IPS-NIHi11 (cell line): ENCODE data around the gene REC8.

Experiments used
- DNase-seq: peaks from one replicate; pipeline ENCODE4 v3.0.0; 2012; ENCODE audit warnings: mixed read lengths, low spot score

Gene REC8

DNA sequence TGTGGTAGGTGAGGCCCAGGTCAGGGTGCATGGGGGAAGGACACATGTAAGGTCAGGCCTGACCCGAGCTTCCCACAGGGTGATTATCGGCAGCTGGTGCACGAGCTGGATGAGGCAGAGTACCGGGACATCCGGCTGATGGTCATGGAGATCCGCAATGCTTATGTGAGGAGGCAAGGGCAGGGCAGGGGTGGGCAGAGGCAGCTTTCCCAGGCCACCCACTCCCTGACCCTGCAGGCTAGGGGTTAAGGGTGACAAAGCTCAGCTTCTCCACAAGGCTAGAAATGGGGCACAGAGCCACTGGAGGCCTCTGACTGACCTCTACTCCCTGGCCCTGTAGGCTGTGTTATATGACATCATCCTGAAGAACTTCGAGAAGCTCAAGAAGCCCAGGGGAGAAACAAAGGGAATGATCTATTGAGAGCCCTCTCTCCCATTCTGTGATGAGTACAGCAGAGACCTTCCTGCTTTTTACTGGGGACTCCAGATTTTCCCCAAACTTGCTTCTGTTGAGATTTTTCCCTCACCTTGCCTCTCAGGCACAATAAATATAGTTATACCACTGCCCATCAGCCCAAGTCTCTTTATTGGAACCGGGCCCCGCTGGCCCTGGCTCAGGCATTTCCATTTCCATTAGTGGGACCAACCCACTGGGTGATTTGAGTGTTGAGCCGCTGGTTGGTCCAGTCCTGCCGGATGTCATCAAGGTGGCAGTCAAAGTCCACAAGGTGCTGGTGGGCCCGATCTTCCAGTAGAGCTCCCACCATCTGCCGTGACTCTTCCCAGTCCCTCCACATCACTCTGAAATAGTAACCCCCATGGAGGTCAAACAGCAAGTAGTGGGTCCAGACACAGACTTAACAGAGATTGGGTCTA, 33.2 kb upstream of the REC8 start:
- DNase-seq = no peak

DNA sequence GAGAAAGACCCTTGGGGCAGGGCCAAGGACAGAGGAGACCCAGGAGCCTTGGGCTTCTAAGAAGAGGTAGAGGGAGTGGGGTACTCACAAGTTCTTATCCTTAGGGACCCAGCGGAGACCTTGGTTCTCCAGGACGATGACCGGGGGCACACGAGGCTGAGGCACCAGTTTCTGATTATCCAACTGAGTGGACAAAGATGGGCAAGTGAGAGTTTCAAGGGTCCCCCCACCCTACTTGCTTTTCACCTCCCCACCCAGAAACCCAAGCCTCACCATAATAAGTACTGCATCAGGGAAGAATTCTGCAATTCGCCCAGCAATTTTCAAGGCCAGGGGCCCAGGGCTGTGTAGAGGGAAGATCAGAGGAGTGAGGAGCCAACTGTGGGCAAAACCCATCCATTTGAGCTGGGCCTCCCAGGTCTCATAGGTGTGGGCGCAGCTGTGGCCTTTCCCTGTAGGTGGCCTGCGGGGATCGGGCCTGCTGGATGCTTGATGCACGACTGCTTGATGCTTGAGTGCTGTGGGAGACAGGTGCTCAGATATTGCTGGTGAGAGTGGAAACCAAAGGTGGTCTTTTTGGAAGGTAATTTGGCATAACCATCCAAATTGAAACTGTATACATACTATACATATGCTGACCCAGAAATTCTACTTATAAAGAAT, 32.5 kb upstream of the REC8 start:
- DNase-seq = no peak

DNA sequence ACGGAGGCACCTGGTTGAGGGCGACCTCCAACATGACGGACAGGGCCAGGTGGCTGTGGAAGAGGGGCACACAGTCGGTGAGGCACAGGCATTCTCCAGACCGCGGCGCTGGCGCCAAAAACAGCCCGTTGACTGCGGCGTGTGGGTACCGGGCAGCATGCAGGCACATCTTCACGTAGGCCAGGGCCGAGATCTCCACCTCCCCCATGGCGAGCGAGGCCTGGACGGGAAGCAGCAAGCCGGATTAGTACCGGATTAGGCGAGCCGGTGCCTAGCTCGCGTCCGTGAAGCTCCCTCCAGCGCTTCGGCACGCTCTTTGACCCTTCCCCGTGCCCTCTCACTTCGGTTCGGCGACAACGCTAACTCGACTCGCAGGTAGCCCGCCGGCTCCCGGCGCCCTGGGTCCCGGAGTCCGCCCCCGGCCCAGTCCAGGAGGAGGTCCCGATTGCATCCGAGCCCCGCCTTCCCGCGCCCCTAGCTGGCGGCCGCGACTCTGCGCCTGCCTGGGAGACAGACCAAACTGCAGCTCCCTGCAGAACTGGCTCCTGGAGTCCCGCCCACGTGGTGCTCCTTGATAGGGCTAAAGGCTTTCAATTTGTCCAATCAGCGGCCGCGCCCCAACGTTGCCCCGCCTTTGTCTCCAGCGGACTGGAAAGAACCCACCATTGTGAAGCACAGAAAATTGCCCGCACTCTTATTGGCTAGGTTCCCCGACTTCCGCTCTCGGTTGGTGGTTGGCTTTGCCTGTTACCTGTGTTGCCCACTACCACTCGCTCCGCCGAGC, 30.6 kb upstream of the REC8 start, which contains the start of gene EMC9:
Gene EMC9 (minus strand): TSS at position 495 of the 784 bp plus-strand sequence. CDS start 287 bp downstream, at position 208.
- DNase-seq = peak; percentile 94

DNA sequence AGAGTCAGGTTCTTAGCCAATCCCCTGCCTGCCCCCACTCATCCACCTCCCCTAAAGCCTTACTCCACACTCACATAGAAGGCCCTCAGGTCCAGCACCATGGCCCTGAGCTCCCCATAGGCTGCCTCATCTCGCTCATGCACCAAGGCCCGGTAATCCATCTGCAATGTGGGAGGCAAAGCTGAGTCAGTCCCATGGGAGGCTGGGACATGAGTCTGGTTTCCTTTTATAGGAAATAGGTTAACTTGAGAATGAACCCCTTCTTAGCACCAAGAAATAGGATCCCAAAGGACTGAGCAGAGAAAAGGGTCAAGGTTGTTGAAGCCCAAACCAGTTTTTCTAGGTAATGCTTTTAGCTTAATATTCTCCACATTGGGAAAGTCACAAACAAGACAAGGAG, 28.4 kb upstream of the REC8 start:
- DNase-seq = no peak

DNA sequence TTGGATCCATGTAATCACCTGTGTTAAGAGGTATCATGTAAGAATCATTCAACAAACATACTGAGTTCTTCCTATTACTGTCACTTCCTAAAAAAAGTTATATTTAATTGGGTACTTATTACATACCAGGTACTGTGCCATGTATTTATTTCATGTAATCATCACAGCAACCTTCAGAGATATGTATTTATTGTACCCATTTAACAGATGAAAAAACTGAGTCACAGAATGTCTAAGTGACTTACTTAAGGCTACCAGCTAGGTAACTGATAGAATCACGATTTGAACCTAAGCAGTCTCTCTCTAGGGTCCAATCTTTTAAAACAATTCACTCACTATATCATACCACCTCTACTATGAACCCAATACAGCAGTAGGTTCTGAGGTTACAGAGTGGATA, 27.4 kb upstream of the REC8 start:
- DNase-seq = no peak

DNA sequence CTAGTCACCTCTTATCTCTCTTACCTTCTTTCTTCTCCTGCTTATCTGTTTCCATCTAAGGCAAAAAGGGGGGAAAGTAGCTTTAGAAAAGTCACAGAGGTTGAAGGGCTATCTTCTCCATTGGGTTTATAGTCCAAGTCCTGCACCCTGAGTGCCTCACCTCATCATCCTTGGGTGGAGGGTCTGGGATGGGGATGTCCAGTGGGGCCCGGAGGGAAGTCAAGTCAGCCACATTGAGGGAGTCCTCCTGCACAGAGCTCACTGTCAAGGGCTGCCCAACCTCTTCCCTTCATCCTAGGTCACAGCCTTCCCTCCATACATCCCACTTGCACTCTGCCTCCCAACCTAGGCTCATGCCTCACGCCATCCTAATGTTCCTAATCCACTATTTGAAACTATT, 26.7 kb upstream of the REC8 start:
- no peak for DNase-seq

DNA sequence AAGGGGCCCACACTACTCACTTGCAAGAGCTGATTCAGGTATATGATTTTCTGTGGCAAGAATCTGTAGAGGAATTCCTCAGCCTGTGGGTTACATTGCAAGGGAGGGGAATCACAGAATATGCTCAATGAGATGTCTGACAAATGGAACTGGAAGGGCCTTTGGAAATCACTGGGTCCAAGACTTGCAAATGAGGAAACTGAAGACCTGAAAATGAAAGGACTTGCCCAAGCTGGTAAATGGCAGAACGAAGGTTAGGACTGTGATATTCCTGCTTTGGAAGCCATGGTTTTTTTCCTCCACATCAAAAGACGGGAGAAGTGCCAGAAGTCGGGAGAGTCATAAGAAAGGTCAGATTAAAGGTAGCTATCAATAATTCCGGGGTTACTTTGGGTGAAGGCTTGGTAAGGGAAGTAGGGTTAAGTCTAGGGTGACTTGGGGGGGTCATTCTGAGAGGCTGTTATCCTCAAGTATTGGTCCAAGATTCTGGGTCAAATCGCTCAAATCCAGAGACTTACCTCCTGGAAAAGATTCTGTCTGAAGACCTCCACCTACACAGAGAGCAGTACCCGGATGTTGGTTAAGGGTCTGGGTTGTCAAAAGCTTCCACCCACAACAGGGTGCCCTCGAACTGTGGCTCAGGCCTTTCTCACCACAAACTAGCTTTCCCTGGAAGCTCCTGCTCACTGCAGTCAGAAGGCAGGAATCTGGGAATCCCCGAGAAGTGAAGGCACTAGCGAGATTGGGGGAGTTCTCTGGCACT, 26.0 kb upstream of the REC8 start:
- no peak for DNase-seq

DNA sequence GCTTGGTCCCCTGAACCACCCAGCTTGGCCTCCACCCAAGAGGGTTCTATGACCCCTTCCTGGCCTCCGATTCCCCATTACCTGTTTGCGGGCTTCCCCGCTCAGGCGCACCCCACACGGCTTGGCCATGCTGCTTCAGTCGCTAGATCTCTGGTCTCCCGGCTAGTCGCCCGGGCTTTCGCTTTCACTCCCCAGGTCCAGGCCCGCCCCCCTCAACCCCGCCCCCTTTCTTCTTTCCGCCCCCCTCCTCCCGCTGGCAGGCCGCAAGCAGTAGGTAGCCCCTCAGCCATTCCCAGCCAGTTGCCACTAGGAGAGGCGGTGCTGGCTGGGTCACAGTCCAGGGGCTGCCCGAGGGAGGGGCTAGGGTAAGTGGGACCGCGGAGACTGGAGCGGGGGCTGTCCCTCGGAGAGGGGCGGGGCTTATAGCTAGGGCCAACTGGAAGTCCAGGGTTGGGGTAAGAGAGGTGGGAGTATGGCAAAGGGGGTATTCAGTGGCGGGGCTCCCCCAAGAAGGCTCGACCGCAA, 25.4 kb upstream of the REC8 start, which contains the start of gene PSME2:
Gene PSME2 (minus strand): TSS at position 158 of the 525 bp plus-strand sequence. CDS start 29 bp downstream, at position 129.
- DNase-seq = peak; percentile 93

DNA sequence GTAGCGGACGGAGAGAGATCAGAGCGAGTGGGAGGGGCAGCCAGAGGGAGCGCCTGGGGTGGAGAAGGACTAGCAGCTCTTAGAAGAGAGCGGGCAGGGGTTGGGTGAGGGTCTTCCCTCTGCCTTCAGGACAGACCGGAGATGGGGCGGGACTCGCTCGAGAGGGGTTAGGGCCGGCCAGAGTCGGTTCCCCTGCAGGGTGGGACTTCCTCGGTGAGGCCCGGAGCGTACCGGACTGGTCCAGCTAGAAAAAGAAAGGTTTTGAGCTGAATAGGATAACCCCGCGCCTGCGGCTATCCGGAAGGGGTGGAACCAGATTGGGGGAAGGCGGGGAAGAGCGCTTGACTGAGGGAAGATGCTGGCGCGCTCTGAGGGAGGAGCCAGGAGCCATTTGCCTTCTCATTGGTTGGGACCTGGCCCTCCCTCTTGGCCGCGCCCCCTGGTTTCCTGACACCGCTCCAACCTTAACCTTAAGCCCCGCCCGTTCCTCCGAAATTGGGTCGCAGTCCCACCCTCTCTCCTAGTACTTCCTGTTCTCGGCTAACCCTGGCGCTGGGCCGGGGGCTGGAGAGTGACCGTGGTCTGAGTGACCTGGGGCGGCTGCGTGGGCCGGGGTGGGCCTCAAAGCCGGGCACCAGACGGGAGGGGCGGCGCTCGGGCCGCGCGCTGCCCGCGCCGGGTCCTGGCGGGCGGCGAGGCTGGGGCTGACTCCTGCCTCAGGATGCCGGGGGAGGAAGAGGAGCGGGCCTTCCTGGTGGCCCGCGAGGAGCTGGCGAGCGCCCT, 24.7 kb upstream of the REC8 start, which contains the start of gene RNF31:
Gene RNF31 (plus strand): TSS at position 521 of the 783 bp plus-strand sequence. CDS start 201 bp downstream, at position 722.
- DNase-seq = peak; percentile 95

DNA sequence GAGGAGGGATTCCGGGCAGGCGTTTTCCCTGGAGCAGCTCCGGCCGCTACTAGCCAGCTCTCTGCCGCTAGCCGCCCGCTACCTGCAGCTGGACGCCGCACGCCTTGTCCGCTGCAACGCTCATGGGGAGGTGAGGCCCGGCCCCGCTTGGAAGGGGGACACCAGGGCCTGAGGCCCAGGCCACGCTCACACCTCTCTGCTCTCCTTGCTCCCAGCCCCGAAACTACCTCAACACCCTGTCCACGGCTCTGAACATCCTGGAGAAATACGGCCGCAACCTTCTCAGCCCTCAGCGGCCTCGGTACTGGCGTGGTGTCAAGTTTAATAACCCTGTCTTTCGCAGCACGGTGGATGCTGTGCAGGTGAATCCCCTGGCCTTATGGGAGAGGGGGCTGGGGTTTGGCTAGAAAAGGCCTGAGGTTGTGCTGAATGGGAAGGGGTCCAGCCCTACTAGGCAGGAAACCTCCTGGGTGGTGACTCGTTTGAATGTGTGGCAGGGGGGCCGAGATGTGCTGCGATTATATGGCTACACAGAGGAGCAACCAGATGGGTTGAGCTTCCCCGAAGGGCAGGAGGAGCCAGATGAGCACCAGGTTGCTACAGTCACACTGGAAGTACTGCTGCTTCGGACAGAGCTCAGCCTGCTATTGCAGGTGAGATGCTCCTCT, 24.0 kb upstream of the REC8 start:
- no peak for DNase-seq

DNA sequence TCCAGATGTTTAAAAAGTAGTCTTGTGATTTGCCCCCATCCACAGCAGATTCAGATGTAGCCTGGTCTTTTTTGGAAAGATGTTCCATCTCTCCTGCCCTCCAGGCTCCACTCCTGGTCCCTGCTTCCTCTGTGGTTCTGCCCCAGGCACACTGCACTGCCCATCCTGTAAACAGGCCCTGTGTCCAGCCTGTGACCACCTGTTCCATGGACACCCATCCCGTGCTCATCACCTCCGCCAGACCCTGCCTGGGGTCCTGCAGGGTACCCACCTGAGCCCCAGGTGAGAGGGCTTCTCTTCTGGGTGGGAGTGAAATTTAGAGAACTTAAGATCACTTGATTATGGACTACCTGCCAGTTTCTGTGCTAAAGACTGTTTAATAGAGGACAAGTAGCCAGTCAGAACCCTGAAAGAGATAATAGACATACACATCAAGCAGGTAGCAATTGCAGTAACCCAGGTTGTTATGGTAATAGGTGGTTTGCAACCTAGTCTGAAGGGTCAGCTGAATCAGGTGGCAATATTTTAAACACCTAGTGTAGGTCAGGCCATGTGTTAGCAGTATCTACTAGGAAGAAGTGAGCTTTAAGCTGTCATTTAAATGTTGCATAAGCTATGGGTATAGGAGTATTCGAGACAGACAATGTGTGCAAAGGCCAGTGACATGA, 22.4 kb upstream of the REC8 start:
- no peak for DNase-seq

DNA sequence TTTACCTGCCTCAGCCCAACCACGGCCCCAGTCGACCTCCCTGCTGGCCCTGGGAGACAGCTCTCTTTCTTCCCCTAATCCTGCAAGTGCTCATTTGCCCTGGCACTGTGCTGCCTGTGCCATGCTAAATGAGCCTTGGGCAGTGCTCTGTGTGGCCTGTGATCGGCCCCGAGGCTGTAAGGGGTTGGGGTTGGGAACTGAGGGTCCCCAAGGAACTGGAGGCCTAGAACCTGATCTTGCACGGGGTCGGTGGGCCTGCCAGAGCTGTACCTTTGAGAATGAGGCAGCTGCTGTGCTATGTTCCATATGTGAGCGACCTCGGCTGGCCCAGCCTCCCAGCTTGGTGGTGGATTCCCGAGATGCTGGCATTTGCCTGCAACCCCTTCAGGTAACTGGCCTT, 21.8 kb upstream of the REC8 start:
- no peak for DNase-seq

DNA sequence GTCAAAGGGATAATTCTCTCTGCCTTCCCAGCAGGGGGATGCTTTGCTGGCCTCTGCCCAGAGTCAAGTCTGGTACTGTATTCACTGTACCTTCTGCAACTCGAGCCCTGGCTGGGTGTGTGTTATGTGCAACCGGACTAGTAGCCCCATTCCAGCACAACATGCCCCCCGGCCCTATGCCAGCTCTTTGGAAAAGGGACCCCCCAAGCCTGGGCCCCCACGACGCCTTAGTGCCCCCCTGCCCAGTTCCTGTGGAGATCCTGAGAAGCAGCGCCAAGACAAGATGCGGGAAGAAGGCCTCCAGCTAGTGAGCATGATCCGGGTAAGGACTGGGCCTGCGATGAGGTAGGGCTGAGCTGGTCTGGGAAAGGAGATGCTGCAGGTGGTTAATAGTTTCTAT, 21.3 kb upstream of the REC8 start:
- DNase-seq = no peak

DNA sequence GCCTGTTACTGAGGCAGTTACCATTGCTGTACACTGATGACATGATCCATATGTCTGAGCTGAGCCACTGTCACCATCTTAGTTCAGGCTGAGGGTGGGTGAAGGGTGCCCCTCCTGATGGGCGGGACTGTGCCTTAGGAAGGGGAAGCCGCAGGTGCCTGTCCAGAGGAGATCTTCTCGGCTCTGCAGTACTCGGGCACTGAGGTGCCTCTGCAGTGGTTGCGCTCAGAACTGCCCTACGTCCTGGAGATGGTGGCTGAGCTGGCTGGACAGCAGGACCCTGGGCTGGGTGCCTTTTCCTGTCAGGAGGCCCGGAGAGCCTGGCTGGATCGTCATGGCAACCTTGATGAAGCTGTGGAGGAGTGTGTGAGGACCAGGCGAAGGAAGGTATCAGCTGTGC, 20.9 kb upstream of the REC8 start:
- no peak for DNase-seq

DNA sequence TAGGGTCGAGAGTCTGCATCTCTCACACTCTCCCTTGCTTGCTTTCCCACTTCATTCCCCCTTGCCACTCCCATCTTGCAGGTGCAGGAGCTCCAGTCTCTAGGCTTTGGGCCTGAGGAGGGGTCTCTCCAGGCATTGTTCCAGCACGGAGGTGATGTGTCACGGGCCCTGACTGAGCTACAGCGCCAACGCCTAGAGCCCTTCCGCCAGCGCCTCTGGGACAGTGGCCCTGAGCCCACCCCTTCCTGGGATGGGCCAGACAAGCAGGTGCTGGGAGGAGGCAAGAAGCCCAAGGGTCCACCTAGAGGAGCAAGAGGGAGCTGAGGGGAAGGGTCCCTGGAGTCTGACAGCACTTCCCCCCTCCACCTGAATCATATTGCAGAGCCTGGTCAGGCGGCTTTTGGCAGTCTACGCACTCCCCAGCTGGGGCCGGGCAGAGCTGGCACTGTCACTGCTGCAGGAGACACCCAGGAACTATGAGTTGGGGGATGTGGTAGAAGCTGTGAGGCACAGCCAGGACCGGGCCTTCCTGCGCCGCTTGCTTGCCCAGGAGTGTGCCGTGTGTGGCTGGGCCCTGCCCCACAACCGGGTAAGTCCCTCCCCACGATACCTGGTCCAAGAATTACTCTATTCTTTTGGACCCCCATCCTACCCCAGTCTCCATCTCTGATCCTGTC, 20.3 kb upstream of the REC8 start:
- DNase-seq = no peak

DNA sequence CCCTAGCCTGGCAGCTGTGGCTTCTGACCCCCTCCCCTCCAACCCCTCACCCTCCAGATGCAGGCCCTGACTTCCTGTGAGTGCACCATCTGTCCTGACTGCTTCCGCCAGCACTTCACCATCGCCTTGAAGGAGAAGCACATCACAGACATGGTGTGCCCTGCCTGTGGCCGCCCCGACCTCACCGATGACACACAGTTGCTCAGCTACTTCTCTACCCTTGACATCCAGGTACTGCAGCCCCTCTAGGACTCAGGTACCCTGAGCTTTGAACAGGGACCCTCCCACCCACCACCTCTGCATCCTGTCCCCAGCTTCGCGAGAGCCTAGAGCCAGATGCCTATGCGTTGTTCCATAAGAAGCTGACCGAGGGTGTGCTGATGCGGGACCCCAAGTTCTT, 16.8 kb upstream of the REC8 start:
- DNase-seq = no peak

DNA sequence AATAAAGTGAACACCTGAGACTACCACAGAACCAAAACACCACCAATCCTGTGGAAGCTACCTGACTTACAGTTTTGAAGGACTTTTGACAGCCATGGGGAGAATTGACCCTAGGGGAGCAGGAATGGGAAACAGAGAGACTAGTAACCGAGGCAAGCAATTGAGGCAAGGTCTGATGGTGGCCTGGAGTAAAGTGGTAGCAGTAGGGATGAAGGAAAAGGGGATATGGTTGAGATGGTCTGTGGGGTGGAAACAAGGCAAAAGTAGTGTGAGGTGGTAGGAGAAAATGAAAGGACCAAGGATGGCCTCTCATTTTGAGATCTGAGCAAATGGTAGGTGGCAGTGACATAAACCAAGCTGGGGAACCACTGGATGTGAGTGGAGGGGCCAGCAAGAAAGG, 15.0 kb upstream of the REC8 start:
- DNase-seq = no peak

DNA sequence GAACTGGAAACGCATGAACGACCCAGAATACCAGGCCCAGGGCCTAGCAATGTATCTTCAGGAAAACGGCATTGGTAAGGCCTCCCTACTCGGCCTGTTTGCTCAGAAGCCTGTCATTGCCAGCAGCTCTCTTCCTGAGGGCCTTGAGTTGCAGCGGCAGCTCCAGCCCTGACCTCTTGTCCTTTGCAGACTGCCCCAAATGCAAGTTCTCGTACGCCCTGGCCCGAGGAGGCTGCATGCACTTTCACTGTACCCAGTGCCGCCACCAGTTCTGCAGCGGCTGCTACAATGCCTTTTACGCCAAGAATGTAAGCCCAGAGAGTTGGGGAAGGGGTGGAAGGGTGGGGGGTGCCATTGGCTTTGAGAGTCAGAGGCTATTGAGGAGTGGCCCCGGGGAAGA, 14.5 kb upstream of the REC8 start:
- DNase-seq = no peak
